GM12865 (cell line): ENCODE measurements around the gene VGLL3.

Experiments used
- DNase-seq: peaks from one replicate; pipeline ENCODE4 v3.0.0; 2010; ENCODE audit warnings: low read depth
- H3K4me3 ChIP-seq: 2 replicates; pipeline ENCODE4 v1.5.1; 2011; ENCODE audit warnings: mild to moderate bottlenecking, low read depth, low read length, control low read depth
- TF ChIP-seq, protein P1 (sequence below): IDR thresholded peaks from 2 replicates; pipeline ENCODE4 v1.5.1; 2011; ENCODE audit warnings: low read length, control low read depth, low read depth, inconsistent platforms; ENCODE audit not compliant: insufficient read depth; ENCODE audit errors: missing control alignments

Gene VGLL3

DNA sequence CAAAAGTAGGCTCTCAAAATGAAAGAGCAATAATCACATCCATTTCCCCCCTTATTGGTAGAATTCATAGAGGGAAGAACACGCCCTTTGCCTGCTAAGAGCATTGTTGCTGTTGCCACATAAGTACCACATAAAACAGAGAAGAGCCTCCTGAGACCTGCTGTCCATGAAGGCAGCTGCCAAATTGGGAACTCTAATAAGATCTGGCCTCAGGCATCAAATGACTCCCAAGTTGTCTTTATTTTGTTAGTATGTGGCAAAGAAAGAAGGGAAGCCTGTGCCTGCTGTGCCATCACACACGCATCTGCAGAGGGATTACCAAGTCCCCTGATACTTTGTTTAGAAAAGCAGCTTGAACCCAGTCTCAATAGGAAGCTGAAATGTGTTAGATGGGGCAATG lies 23.9 kb downstream of the VGLL3 start:
- H3K4me3 ChIP-seq = no peak overlapping the region
- TF ChIP-seq, protein P1, sequence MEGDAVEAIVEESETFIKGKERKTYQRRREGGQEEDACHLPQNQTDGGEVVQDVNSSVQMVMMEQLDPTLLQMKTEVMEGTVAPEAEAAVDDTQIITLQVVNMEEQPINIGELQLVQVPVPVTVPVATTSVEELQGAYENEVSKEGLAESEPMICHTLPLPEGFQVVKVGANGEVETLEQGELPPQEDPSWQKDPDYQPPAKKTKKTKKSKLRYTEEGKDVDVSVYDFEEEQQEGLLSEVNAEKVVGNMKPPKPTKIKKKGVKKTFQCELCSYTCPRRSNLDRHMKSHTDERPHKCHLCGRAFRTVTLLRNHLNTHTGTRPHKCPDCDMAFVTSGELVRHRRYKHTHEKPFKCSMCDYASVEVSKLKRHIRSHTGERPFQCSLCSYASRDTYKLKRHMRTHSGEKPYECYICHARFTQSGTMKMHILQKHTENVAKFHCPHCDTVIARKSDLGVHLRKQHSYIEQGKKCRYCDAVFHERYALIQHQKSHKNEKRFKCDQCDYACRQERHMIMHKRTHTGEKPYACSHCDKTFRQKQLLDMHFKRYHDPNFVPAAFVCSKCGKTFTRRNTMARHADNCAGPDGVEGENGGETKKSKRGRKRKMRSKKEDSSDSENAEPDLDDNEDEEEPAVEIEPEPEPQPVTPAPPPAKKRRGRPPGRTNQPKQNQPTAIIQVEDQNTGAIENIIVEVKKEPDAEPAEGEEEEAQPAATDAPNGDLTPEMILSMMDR = no peak

DNA sequence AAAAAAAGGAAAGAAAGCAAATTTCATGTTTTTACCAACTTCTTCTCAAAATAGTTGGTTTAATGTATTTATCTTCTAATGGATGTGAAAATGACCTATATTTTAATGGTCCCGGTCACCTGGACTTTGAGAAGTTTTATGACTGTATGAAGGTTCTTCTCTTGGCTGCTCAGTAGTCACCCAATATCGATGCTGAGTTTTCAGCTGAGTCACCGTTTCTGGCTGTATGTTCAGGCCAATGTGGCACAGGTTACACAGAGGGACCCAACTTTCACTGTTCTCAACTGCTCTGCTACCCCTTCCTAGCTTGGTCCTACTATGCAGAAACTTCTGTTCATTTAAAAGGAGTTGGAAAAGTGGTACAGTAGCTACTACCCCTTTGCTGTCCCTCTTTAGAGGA lies 25.8 kb downstream of the VGLL3 start:
- TF ChIP-seq, protein P1 = no peak
- DNase-seq = no peak

More for the DNA sequence above, 23.9 kb downstream of the VGLL3 start:
- no peak for DNase-seq

DNA sequence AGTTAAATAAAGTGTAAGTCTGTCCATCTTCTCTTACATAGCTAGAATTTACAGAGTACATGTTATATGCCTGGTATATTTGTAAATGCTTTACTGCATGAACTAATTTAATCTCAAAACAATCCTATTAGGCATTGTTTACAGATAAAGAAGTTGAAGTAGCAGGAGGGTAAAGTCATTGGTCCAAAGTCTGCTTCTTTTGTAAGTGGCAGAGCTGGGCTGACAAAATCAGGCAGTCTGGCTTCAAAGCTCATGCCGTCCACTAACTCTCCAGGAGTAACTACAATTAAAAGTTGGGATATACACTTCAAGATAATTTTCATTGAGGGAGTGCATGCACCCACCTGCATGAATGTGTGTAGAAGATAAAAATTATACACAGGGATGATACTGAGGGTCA lies 27.3 kb downstream of the VGLL3 start:
- no peak overlapping the region for H3K4me3 ChIP-seq
- TF ChIP-seq, protein P1 = no peak
- DNase-seq = no peak

More for the DNA sequence above, 25.8 kb downstream of the VGLL3 start:
- H3K4me3 ChIP-seq = no peak overlapping the region

DNA sequence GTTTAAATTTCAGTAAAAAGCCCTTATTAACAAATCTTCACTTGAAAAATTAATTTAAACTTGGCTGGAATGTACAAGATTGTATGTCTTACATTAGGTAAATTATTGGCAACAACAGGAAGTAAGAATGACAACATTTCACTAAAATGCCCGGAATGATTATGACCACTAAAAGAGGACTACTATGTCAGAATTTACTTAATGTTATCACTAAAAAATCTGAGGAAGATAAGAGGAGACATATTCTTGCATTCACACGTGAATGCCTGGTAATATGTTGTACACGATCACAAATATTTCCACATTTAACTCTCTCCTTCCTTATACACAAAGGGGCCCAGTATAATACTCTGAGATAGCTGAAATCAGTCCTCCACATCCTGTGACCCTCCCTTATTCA lies 29.7 kb downstream of the VGLL3 start:
- no peak for DNase-seq
- TF ChIP-seq, protein P1 = no peak
- no peak overlapping the region for H3K4me3 ChIP-seq

DNA sequence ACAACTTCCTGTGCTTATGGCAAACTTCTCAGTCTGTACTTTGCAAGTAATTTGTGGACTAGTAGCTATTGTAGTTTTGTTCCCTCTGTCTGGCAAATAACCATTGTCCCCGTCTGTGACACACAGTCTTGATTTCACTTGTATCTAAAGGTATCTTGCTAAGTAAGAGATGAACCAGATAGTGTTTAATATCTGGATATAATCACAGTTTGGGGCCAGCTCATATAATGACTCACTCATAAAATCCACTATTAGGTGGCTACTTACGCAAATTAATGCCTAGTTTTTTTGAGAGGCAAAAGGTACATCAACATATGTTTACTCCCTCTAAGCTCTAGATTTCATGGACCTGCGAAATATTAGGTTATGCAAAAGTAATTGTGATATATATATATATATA lies 30.4 kb downstream of the VGLL3 start:
- DNase-seq = no peak
- no peak overlapping the region for H3K4me3 ChIP-seq

DNA sequence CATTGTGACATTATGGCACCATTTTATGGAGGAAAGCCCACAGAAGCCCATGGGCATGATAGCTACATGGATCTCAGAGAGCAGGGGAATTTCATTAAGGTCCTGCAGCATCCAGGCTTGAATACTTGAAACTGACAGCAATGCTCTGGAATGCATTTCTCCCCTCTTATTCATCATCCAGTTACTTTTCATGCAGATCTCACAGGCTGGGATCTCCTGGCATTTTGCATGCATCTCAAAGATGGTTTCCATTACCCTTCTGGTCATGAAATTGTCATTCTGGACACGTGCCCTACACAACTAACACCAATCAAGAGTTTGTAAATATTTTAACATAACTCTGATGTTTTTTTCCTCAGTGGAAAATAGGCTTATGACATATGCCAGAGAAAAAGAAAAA lies 32.4 kb downstream of the VGLL3 start:
- no peak for DNase-seq
- no peak overlapping the region for H3K4me3 ChIP-seq
- TF ChIP-seq, protein P1 = no peak

More for the DNA sequence above, 30.4 kb downstream of the VGLL3 start:
- TF ChIP-seq, protein P1 = no peak

DNA sequence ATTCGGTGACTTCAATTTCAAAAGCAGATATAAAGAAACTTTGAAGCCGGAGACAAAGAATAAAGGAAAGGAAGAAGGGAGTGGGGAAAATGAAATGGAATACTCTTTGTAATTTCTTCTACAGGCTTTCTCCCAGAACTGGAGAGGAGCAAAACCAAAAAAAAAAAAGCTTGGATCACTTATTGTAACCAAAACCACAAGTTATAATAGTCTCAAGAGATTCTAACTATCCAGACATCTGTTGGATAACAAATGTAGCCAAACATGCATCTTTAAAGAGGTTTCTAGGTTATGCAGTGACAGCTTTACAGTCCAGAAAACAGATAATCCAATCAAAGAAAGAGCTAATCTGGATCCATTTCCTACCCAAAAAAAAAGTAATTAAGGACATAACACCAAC lies 36.2 kb downstream of the VGLL3 start:
- DNase-seq = no peak
- TF ChIP-seq, protein P1 = no peak
- H3K4me3 ChIP-seq = no peak overlapping the region
